ENCODE data around the gene CD200R1L.

DNA sequence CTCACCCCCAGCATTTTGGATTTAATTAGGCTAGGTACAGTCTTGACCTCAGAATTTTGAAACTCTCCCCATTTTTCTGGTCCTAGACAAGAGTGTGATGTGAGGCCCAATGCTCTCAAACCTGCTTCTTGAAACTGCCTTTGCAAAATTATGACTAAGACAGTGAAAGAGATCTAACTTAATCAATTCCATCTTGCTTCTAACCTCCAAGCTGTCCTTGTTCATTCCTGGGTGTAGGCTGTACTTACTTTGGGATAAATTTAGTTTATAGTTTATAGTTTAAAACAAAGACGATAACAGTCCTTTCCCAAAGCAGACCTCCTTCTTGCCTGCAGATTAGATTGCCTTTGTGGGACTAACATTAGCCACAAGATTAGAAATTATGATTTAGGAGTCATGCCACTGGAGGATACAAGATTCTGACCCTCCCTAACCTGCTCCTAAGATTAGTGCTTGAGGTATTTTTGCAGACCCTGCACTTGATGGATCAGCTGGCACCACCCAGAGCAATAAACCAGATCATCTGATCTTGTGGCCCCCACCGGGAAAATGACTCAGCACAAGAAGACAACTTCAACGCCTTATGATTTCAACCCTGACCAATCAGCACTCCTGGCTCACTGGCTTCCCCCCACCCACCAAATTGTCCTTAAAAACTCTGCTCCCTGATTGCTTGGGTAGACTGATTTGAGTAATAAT lies 59.6 kb downstream of the CD200R1L start:
- TF ChIP-seq PRPF4 (IDR thresholded peaks at IDR 0.05; ENCODE audit: insufficient read depth, low read depth, low read length, poor library complexity, severe bottlenecking): no peak
- no peak for TF ChIP-seq CHD2 (IDR thresholded peaks at IDR 0.05; ENCODE audit: low read depth, low read length)
- TF ChIP-seq CTCF (IDR thresholded peaks at IDR 0.05 in 2 of 3, conservative IDR thresholded peaks at IDR 0.05 in 1 of 3; ENCODE audit: insufficient read depth in 2 of 3, low read depth in 1 of 3, low read length in 3 of 3): no peak
- TF ChIP-seq DPF2 (IDR thresholded peaks at IDR 0.05): no peak
- TF ChIP-seq MAX (CRISPR knock-in tag; IDR thresholded peaks at IDR 0.05): no peak
- TF ChIP-seq SFPQ (IDR thresholded peaks at IDR 0.05; ENCODE audit: low read depth, low read length): no peak
- no peak for TF ChIP-seq MED1 (CRISPR knock-in tag; IDR thresholded peaks at IDR 0.05; ENCODE audit: borderline replicate concordance)
- TF ChIP-seq, protein P1, sequence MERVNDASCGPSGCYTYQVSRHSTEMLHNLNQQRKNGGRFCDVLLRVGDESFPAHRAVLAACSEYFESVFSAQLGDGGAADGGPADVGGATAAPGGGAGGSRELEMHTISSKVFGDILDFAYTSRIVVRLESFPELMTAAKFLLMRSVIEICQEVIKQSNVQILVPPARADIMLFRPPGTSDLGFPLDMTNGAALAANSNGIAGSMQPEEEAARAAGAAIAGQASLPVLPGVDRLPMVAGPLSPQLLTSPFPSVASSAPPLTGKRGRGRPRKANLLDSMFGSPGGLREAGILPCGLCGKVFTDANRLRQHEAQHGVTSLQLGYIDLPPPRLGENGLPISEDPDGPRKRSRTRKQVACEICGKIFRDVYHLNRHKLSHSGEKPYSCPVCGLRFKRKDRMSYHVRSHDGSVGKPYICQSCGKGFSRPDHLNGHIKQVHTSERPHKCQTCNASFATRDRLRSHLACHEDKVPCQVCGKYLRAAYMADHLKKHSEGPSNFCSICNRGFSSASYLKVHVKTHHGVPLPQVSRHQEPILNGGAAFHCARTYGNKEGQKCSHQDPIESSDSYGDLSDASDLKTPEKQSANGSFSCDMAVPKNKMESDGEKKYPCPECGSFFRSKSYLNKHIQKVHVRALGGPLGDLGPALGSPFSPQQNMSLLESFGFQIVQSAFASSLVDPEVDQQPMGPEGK (CRISPR knock-in tag; IDR thresholded peaks at IDR 0.05; ENCODE audit: borderline replicate concordance): no peak
- TF ChIP-seq ZNF766 (CRISPR knock-in tag; conservative IDR thresholded peaks at IDR 0.05): no peak
- TF ChIP-seq GABPB1 (CRISPR knock-in tag; IDR thresholded peaks at IDR 0.05): no peak
- no peak for TF ChIP-seq JUNB (CRISPR knock-in tag; conservative IDR thresholded peaks at IDR 0.05)
- TF ChIP-seq FOXJ3 (CRISPR knock-in tag; IDR thresholded peaks at IDR 0.05): no peak
- TF ChIP-seq SUPT5H (IDR thresholded peaks at IDR 0.05): no peak
- TF ChIP-seq, protein P2, sequence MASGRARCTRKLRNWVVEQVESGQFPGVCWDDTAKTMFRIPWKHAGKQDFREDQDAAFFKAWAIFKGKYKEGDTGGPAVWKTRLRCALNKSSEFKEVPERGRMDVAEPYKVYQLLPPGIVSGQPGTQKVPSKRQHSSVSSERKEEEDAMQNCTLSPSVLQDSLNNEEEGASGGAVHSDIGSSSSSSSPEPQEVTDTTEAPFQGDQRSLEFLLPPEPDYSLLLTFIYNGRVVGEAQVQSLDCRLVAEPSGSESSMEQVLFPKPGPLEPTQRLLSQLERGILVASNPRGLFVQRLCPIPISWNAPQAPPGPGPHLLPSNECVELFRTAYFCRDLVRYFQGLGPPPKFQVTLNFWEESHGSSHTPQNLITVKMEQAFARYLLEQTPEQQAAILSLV (tag; IDR thresholded peaks at IDR 0.05): no peak
